Measurements from ENCODE around the gene GRAP.

The GRAP gene

DNA sequence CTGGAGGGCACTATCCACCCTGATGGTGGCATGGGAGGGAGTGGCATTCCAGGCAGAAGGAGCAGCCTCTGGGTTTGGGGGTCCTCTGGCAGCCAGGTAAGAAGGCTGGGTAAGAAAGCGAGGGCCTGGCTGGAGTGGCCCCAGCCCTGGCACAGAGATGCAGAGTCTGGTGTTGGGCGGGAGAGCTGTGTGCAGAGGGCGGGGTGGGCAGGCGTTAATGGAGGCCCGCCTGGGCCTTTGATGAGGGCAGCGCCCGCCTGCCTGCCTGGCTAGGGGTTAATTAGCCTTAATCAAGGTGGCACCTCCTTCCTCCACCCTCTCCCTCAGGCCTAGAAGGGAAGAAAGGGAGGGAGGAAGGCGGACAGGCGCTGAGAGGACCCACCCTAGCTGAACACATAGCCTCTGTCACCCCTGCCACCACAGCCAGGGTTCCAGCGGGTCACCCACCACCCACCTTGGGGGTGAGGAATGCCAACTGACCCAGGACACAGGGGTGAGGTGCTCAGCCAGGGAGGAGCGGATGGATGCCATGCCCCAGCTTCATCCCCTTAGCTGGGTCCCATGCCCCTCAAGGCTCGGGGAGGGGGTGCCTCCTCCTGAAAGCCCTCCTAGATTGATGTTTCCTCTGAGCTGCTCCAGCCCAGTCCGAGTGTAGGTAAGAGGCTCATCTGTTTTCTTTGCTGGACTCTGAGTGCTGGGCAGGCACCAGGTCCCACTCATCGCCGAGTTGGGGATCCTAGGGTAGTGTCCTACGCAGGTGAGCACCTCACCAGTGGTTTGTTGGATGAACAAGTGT, 28.8 kb downstream of the GRAP start:
- DNase-seq = no peak

DNA sequence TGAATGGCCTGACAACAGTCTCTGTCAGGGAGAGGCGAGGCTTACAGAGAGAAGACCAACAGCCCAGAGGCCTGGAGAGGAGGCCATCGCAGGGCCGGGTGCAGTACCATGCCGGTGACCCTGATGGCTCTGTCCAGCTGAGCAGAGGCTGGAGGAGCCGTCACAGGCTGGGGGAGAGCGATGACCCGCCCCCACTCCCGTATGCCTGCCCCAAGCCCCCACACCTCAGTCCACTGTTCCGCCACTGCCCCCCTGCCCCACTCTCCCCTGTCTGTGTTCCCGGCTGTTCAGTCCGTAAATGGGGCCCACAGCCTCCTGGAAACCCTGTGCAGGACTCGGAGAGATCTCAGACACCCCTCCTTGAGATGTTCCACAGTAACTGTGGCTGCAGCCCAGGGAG, 29.4 kb downstream of the GRAP start:
- no peak for DNase-seq

DNA sequence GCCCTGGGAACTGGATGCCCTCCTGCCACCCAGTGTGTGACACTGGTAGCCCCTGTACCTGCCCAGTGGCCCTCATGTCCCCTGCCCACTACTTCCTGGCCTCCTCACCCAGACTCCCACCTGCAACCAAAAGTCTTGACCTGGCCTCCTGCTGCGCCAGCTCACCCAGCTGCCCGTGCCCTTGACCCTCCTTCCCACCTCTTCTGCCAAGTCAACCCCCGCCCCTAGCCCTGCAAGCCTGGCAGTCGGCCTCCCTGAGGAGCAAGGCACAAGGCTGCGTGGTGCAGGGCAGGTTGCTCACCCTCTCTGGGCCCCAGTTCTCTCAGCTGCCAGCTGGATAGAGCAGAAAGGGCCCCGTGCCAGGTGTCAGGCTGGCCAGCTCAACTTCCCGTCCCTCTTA, 29.9 kb downstream of the GRAP start:
- no peak for DNase-seq

GRCh38 chr17:19016297-19016696, 30.5 kb downstream of the GRAP start:
- no peak for DNase-seq

GRCh38 chr17:19015428-19015827, 31.3 kb downstream of the GRAP start:
- DNase-seq = no peak

DNA sequence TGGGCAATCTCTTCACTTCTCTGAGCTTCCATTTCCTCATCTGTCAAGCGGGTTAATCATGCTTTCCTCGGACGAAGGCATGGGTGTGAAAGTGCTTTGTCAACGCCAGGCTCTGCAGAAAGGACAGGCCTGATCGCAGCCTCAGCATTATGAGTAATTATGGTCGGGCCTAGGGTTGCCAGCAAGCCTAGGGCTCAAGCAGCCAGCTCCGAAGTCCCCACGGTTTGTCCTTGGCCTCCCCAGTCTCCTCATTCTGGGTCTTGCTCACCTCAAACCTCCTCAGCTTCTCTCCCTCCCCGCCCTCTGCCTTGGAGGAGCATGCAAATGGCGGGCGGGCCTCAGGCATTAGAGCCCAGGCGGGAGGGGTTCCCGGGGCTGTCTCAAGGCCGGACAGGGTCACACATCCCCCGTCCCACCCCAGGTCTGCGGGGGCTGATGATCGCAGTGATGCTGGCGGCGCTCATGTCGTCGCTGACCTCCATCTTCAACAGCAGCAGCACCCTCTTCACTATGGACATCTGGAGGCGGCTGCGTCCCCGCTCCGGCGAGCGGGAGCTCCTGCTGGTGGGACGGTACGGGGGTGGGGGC, 32.0 kb downstream of the GRAP start:
- no peak for DNase-seq

- no peak for DNase-seq
These were observed 32.7 kb downstream of the GRAP start for GRCh38 chr17:19013806-19014627.

DNA sequence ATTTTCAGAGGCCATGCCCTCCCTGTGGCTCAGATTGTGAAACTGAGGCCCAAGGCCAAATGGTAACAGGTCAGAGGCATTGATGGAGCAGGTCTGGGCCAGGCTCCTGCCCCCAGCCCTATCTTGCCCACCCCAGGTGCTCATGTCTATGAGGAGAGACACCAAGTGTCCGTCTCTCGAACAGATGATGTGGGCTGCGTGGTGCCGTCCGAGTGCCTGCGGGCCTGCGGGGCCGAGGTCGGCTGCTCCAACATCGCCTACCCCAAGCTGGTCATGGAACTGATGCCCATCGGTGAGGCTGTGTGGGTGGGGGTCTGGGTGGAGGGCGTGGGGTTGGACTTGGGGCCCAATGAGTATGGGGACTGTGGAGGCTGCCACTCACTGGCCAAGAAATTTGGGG, 33.5 kb downstream of the GRAP start:
- DNase-seq = no peak

DNA sequence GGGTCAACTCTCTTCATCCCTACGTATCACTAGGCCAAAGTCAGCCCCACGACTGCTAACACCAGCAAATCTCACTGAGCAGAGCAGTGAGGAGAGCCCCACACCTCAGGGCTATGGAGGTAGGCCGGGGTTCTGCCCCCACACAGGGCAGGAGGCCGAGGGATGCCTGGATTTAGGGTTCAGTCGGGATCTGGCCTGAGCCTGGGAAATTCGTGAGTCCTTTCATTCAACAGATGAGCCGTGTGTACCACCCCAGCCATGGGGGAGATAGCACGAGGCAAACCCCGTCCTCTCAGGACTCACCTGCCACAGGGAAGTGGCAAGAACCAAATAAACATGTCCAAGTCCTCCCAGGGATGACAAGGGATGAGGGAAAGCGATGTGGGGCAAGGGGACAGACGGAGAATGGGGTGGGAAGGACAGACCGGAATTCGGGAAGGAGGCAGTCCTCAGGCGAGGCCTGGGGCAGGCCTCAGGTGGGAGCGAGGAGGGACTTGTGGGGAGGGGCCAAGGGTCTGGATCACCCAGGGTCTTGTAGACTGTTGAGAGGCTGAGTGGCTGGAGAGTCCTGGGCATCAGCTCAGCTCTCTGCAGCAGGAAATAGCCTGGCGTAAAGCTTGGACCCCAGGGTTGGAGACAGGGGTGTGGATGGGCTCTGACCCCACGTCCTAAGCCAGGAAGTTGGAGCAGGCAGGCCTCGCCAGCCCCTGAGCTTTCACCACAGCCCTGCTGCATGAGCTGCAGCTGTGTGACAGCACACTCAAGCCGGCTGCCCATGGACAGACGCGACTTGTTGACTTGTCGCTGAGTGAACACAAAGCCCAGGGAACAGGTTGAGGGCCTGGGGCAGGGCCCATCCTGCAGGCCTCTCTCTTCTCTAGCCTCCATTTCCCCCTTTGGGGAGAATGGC, 34.3 kb downstream of the GRAP start:
- DNase-seq = no peak

DNA sequence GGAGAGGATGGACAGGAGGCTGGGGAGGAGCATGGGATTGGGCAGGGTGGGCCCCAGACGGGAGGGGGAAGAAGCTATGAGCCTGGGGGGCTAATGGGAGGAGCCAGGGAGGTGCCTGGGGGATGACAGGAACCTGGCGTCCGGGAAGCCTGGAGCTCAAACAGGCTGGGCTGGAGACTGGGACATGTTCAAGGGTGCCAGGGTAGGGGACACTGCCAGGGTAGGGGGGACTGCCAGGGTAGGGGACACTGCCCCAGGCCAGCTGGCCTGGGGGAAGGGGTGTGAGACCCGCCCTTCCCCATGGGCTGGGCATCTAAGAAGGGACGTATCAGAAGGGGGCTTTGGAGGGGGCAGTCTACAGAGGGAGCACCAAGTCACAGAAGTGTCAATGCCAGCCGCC, 35.2 kb downstream of the GRAP start:
- DNase-seq = no peak

- no peak for DNase-seq
These were observed 35.8 kb downstream of the GRAP start for GRCh38 chr17:19010729-19011505.

DNA sequence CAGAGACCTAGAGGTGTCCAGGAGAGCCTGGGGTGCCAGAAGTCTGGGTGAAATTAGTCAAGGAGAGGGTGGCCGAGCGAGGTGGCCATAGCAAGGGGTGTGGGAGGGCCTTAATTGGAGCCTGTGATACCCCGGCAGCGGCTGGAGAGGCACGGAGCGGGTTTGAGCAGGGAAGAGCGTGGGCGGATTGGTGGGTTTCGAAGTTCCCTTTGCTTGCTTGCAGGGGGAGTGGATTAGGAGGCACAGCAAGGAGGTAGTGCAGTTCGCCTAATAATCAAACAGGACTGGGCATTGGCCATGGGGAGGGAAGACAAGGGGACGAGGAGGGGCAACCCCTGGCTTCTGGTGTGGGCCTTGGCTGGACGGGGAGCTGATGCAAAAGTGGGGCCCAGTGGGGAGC, 36.8 kb downstream of the GRAP start:
- no peak for DNase-seq

DNA sequence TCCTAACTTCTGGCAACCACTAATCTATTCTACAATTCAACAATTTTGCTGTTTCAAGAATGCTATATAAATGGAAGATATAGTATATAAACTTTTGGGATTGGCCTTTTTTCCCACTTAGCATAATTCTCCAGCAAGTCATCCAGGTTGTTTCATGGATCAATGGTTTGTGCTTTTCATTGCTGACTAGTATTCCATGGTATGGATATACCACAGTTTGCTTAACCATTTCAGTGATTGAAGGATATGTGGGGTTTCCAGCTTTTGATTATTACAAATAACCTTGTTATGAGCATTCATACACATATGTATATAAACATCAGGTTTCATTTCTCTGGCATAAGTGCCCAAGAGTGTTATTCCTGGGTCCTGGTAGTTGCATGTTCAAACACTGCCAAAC, 40.1 kb downstream of the GRAP start:
- no peak for DNase-seq

GRCh38 chr17:19005789-19006430, 40.8 kb downstream of the GRAP start:
- DNase-seq = no peak

DNA sequence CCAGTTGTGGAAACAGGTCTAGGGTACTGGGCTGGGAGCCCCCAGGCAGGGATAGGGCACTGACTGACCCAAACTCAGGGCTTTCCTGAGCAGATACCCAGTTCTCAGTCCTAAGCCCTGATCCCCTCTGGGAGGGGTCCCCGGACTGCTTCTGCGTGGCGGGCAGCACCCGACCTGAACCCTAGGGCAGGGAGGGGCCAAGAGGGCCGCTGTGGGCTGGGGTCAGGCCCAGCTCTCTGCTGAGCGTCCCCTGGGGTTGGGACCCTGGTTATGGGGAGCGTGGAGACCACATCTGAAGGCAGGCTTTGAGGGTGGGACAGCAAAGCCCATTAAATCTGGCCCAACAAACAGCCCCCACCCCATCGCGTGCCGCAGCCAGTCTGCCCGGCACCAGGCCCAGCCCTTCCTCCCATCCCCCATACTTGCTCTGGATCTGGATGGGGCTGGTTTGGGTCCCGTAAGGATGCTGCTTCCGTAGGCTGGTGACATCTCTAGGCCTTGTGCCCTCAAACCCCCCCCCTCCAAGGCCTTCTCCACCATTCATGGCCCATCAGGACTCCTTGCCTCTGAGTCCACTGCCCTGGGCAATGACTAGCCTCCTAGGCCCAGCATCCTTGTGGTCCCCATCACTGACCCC, 41.5 kb downstream of the GRAP start:
- no peak for DNase-seq

DNA sequence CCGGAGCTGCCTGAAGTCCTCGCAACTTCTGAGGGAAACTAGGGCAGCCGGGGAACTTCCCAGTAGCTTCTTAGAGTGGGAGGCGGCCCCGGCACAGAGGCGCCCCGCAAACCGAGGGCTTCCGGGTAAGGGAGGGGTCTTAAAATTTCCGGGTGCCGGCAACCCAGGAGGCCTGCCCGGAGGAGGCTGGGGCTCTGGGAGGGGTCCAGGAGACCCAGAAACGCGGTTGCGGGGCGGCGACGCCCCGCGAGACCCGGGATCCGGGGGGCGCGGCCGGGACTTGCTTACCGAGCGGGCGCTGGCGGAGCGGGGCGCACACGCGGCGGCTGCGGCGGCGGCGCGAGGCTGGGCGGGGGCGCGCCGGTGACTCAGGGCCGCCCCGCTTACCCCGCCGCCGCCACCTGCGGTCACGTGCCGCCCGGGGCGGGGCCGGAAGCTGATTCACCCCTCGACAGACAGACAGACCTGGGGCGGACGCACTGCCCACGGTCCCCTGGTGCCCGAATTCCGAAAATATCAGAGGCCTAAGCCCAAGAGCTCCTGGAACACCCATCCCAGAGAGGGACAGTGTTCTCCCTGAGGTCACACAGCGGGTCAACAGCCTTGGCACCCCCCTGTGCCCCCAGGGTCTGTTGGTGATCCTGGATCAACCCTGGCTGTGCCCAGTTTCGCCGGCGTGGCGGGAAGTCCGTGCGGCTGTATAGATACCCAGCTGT, 42.2 kb downstream of the GRAP start, which contains the start of gene FAM83G:
Gene FAM83G (minus strand): TSS at position 344 of the 716 bp plus-strand sequence. CDS start 723 bp downstream, outside the sequence.
- peak; percentile 52 to 89 (median 68) for DNase-seq

DNA sequence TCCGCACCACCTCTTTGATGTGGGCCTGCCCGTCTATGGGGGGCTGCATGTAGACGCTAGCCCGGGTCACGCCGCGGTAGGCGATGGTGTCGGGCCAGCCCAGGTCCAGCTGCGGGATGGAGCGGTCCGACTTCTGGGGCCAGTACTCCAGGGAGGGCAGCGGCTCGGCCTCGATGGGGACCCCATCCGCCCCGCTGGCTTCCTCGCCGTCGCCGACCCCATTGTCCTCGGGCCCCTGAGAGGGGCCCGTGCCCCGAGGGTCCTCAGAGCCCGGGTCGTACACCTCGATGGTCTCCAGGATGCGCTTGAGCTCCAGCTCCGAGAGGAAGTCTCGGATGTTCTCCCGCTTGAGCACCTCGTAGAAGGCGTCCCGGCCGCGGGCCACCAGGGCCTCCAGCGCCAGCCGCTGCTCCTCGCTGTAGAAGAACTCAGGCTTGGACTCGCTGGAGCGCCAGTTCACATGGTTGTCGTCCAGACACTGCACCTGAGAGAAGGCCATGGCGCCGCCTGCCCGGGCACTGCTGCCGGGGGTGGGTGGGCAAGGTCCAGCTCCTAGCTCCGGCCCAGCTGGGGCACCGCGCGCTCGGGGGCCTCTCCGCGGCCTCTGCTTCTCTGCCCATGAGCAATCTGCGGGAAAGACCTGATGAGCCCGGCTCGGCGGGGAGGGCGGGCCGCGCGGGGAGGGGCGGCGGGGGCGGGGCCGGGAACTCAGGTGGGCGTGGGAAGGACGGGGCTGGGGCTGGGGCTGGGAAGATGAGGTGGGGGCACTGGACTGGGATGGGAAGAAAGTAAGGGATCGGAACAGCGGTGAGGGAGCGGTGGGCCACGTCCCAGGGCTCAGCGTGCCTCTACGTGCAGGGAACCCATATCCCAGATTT, 43.0 kb downstream of the GRAP start:
- peak in 1 of 4 experiments; percentile 41 for DNase-seq

GRCh38 chr17:19002805-19003542, 43.8 kb downstream of the GRAP start:
- DNase-seq = no peak
